Iris pigment epithelial cell (primary cell): Measurements from ENCODE around the gene PLG.
"Not testable (repeated sequence)": the region's sequence is repeated elsewhere in the genome, so short reads cannot be mapped to it uniquely, and the experiment has no call there.

Experiments
- DNase-seq: peaks from one replicate; pipeline ENCODE4 v3.0.0-alpha.2; 2011; ENCODE audit warnings: low read depth

The PLG gene

DNA sequence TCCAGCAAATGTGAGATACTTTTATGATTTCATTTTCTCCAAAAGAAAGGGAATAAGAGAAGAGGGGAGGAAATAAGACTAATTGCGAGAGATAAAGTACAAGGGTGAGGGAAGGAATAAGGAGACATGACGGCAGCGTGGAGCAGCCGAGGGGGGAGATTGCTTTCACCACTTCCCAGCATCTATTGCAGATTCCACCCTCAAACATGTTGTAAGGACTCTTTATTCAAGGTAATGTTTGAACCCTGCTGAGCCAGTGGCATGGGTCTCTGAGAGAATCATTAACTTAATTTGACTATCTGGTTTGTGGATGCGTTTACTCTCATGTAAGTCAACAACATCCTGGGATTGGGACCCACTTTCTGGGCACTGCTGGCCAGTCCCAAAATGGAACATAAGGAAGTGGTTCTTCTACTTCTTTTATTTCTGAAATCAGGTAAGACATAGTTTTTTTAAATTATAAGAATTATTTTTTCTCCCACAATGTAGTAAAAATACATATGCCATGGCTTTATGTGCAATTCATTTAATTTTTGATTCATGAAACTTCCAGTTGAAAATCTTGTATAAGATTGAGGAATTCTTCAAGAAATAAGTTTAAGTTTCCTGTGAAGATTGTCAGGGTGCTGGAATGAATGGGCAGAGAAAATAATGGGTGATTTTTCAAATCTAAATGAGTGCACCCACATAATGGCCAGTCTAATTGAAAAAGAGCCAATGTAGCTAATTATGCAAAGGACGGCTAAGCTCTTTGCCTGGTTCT lies at the start of gene PLG:
Gene PLG, plus strand, starts transcription at position 327 of the 763 bp plus-strand sequence. Its CDS starts 61 bp downstream, at position 388.
- DNase-seq: not testable (repeated sequence)

DNA sequence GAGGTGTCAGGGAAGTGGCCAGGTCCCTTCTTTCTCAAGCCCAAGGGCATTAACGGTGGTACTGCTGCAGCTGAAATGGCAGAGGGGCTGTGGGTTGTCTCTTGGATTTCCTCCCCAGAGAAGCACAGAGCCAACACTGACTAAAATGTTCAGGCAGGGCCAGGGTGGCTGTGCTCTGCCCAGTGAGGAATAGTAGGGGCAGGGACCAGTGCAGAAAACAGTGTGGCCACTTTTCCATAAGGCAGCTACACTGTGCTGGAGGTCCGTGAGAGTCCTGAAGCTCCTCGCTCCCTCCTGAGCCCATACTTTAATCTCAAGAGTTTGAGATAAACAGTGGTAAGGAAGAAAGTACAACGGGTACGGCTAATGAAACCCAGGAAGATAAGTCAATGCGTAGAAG lies 42.5 kb upstream of the PLG start:
- DNase-seq: no peak

GRCh38 chr6:160661216-160661615 lies 40.8 kb upstream of the PLG start:
- no peak for DNase-seq

GRCh38 chr6:160662429-160662828 lies 39.6 kb upstream of the PLG start:
- no peak for DNase-seq

DNA sequence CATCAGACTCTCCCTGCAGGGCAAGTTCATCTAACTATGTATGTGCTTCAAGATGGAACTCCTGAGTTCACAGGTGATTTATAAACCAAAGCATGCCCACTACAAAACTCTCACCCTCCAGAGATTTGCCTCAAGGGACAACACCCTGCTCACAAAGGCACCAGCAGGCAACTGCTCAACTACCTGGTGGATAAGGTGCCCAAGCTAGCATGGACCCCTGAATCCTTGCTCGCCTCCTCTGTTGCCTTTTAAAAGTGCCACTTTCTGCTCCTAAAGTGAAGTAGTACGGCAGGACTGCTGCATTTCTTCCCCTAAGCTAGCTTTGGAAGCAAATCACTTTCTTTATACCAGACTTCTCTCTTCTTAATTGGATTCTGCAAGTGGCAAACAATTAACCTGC lies 39.2 kb upstream of the PLG start:
- DNase-seq: no peak

- DNase-seq: not testable (repeated sequence)
Observed at GRCh38 chr6:160664198-160664597, 37.8 kb upstream of the PLG start, which contains the start of gene LPA. LPA (minus strand) TSS chr6:160664275; CDS start chr6:160664214, 61 bp downstream.

GRCh38 chr6:160667639-160668481 lies 34.2 kb upstream of the PLG start:
- peak; percentile 3 for DNase-seq

DNA sequence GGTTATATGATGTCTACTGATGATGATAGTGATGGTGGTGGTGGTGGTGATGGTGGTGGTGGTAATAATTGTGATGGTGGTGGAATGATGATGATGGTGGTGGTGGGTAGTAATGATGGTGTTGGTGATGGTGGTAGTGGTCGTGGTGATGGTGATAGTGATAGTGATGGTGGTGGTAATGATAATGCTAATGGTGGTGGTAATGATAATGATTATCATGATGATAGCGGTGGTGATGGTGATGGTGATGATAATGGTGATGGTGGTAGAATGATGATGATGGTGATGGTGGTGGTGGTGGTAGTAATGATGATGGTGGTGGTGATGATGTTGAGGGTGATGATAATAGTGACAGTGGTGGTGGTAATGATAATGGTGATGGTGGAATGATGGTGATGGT lies 33.5 kb upstream of the PLG start:
- DNase-seq: no peak

DNA sequence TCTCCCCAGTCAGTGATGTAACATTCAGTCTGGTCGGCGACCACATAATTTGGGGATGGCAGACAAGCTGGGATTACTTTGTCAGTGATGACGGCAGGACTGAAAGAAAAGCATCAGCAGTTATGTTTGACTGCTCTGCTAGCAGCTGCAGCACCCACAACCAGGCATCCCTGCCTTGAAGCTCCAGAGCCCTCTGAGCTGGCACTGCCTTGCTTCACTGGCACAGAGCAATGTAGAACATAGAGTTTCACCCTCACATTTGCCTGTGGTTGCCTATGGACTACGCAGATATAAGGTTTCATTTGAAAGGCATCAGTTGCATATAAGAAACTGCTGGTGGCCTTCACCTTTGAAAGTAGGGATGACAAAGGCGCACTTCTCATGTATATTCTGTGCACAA lies 25.6 kb upstream of the PLG start:
- DNase-seq: not testable (repeated sequence)

GRCh38 chr6:160678230-160678629 lies 23.8 kb upstream of the PLG start:
- DNase-seq: no peak

DNA sequence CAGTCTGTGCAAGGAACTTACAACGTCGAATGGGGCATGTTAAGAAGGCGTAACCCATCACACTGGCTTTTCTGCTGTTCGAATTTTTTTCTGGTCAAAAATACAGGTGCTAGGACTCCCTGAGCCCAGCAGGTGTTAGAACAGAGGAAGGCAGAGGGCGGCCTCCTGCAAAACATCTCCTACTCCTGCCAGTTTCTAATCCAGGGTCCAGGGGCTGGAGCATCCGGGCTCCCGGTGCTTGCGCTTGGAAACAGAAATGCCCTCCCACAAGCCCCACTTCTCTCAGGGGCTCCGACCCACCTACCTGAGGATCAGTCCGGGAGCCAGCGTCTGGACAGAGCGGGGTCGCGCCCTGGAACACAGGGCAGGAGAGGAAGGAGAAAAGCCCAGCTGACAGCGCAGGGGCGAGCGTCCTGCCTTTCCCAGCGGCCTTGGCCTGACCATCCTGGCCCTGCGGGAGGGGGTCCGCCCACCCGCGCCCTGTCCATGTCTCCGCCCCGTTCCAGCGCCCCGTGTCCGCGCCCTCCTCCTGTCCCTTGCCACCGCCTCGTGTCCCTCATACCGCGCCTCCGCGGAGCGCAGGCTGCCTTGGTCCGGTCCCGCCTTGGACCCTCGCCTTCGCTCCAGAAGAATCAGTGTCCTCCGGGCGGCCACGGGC lies 23.2 kb upstream of the PLG start:
- DNase-seq: no peak

GRCh38 chr6:160679402-160679769 lies 22.7 kb upstream of the PLG start:
- DNase-seq: no peak

DNA sequence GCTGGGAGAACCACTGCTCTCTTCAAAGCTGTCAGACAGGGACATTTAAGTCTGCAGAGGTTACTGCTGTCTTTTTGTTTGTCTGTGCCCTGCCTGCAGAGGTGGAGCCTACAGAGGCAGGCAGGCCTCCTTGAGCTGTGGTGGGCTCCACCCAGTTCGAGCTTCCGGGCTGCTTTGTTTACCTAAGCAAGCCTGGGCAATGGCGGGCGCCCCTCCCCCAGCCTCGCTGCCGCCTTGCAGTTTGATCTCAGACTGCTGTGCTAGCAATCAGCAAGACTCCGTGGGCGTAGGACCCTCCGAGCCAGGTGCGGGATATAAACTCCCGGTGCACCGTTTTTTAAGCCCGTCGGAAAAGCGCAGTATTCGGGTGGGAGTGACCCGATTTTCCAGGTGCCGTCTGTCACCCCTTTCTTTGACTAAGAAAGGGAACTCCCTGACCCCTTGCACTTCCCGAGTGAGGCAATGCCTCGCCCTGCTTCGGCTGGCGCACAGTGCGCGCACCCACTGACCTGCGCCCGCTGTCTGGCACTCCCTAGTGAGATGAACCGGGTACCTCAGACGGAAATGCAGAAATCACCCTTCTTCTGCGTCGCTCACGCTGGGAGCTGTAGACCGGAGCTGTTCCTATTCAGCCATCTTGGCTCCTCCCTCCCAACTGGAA lies 16.8 kb upstream of the PLG start:
- DNase-seq: not testable (repeated sequence)

- DNase-seq: no peak
Observed at GRCh38 chr6:160685762-160686450, 16.1 kb upstream of the PLG start.

- DNase-seq: no peak
Observed at GRCh38 chr6:160690458-160690857, 11.6 kb upstream of the PLG start.

GRCh38 chr6:160691617-160692016 lies 10.4 kb upstream of the PLG start:
- DNase-seq: no peak

DNA sequence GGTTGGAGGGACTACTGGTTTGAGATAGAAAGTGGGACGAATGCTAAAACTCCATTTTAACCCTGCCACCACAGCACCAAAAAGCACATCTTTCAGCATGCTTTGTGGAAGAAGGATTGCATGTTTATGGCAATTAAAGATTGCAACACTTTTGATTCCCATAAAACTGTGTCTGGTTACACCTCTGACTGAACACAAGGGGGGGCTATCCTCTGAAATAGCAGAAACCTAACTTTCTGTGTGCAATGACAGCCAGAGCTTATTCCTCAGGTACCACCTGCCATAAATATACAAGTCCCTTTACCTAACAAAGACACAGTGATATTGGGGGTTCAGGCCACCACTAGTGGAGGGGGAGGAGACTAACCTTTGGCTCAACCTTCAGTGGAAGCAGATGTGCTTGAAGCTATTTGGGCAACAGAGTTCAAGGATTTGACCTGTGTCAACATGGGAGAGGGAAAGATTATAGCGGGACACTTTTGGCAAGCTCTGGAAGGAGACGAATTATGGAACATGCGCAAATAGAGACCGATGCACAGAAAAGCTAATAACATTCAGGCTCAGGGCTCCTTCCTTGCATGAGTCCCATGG lies 9.6 kb upstream of the PLG start:
- DNase-seq: no peak

DNA sequence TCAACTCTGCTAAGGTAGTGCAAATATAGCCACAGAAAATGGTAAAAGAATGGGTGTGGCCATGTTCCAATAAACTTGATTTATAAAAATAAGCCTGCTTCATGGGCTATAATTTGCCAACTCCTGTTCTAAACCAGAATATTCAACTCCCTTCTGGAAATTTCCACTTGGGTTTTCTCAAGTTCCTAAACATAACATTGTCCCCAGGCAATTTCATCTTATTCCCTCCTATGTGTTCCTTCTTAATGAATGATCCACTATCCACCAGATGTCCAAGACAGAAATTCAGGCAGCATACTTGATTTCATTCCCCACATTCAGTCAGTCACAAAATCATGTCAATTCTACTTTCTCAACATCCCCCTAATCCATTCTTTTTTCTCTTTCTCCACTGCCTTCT lies 7.0 kb upstream of the PLG start:
- DNase-seq: peak; percentile 30

- not testable (repeated sequence) for DNase-seq
Observed at GRCh38 chr6:160695622-160696021, 6.4 kb upstream of the PLG start.

DNA sequence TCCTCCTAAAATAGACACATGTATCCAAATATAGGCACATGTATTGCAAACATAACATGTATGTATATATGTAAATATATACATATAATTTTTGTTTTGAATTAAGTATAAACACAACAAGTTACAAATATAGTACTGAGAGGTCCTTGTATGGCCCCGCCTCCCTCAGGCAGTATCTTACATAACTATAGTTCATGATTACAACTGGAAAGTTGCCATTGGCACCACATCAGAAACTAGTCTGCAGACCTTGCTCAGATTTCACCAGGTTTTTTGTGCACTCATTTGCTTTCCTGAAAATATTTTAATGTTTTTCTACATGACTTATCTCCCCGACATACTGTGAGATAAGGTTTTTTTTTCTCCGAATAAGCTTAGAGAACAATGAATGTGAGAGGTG lies 5.2 kb upstream of the PLG start:
- DNase-seq: not testable (repeated sequence)

DNA sequence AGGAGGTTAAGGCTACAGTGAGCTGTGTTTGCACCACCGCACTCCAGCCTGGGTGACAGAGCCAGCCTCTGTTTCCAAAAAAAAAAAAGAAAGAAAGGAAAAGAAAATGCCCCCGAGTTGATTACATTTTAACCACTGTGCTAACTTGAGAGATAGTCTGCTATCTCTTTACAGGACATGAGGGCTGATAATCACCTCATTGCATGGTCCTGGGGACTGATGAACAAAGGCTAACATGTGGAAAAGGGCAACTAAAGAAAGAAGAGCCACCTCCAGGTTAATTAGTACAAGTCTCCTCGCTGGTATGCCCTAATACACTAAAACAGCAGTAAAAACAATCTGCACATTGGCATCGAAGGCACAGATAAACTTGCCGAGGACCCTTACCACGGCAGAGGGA lies 4.2 kb upstream of the PLG start:
- DNase-seq: no peak
